GM23338 (cell line): Measurements from ENCODE around the gene MUC5B. TPM values are rescaled to one million over a fixed set of nuclear protein-coding genes. Genes with fewer than 3 reads are reported as not detected.

ENCODE experiments used
- ATAC-seq: fragments of 200-7000 bp; cut with Tn5 transposase; 3 replicates; pipeline ENCODE4 v1.9.1; 2020
- DNase-seq: peaks from one replicate; pipeline ENCODE4 v3.0.0-alpha.2; 2015; ENCODE audit warnings: low spot score
- H2AFZ ChIP-seq: fragments of 200-600 bp; sonication (generic); 2 replicates; pipeline ENCODE4 v1.8.0; 2016; ENCODE audit warnings: antibody characterized with exemption, mild to moderate bottlenecking, moderate library complexity
- H3F3A ChIP-seq: fragments of 200-600 bp; sonication (generic); replicated peaks from 2 replicates; pipeline ENCODE4 v1.8.0; 2017; ENCODE audit warnings: antibody characterized with exemption, mixed run types, low read depth
- H3K27ac ChIP-seq: fragments of 200-600 bp; sonication (generic); 2 replicates; pipeline ENCODE4 v1.6.1; 2016; ENCODE audit warnings: low read depth
- H3K27me3 ChIP-seq: fragments of 200-600 bp; sonication (generic); 2 replicates; pipeline ENCODE4 v1.8.0; 2016; ENCODE audit warnings: mild to moderate bottlenecking, mixed run types, moderate library complexity; ENCODE audit not compliant: insufficient read depth
- H3K36me3 ChIP-seq: fragments of 200-600 bp; sonication (generic); 2 replicates; pipeline ENCODE4 v1.8.0; 2016; ENCODE audit warnings: mild to moderate bottlenecking; ENCODE audit not compliant: insufficient read depth
- H3K4me1 ChIP-seq: fragments of 200-600 bp; sonication (generic); 2 replicates; pipeline ENCODE4 v1.8.0; 2016; ENCODE audit warnings: mild to moderate bottlenecking, moderate library complexity; ENCODE audit not compliant: insufficient read depth
- H3K4me2 ChIP-seq: fragments of 200-600 bp; sonication (generic); 2 replicates; pipeline ENCODE4 v1.7.1; 2017; ENCODE audit warnings: mixed run types
- H3K4me3 ChIP-seq: fragments of 200-600 bp; sonication (generic); 2 replicates; pipeline ENCODE4 v1.6.1; 2016; ENCODE audit warnings: mixed run types
- H3K79me2 ChIP-seq: fragments of 200-600 bp; sonication (generic); replicated peaks from 2 replicates; pipeline ENCODE4 v1.8.0; 2017; ENCODE audit warnings: mild to moderate bottlenecking; ENCODE audit not compliant: insufficient read depth
- H3K9me2 ChIP-seq: fragments of 200-600 bp; sonication (generic); 2 replicates; pipeline ENCODE4 v1.8.0; 2017; ENCODE audit not compliant: insufficient read depth
- H4K20me1 ChIP-seq: fragments of 200-600 bp; sonication (generic); replicated peaks from 2 replicates; pipeline ENCODE4 v1.8.0; 2017; ENCODE audit warnings: mild to moderate bottlenecking; ENCODE audit not compliant: insufficient read depth
- H3K27ac Mint-ChIP-seq: 2 replicates; pipeline ENCODE4 v1.8.0; 2020; ENCODE audit warnings: inconsistent platforms, mild to moderate bottlenecking, moderate library complexity, mixed read lengths
- H3K27me3 Mint-ChIP-seq: 3 replicates; pipeline ENCODE4 v1.8.0; 2022; ENCODE audit warnings: low read depth, mild to moderate bottlenecking, moderate library complexity, mixed read lengths, inconsistent platforms; ENCODE audit not compliant: insufficient read depth, poor library complexity
- H3K36me3 Mint-ChIP-seq: 3 replicates; pipeline ENCODE4 v1.8.0; 2021; ENCODE audit warnings: low read depth, mild to moderate bottlenecking, inconsistent platforms, moderate library complexity, mixed read lengths
- H3K4me1 Mint-ChIP-seq: 3 replicates; pipeline ENCODE4 v1.8.0; 2020; ENCODE audit warnings: mild to moderate bottlenecking, inconsistent platforms, mixed read lengths
- H3K4me3 Mint-ChIP-seq: 3 replicates; pipeline ENCODE4 v1.8.0; 2021; ENCODE audit warnings: moderate library complexity, mild to moderate bottlenecking, inconsistent platforms, mixed read lengths
- H3K9me3 Mint-ChIP-seq: 3 replicates; pipeline ENCODE4 v1.8.0; 2020; ENCODE audit warnings: moderate library complexity, mild to moderate bottlenecking, inconsistent platforms, mixed read lengths
- CREB1 ChIP-seq: fragments of 250-450 bp; sonication (Bioruptor Pico); IDR thresholded peaks from 2 replicates; pipeline ENCODE4 v1.5.0; 2020; ENCODE audit warnings: low read depth, mild to moderate bottlenecking, moderate library complexity
- ETS1 ChIP-seq: IDR thresholded peaks from 2 replicates; pipeline ENCODE4 v1.6.1; 2016; ENCODE audit warnings: antibody characterized with exemption
- EZH2phosphoT487 ChIP-seq: fragments of 200-600 bp; sonication (generic); IDR thresholded peaks from one replicate; pipeline ENCODE4 v1.8.1; 2018; ENCODE audit warnings: antibody characterized with exemption; ENCODE audit not compliant: unreplicated experiment
- JUNB ChIP-seq: IDR thresholded peaks from one replicate; pipeline ENCODE4 v1.6.1; 2016; ENCODE audit warnings: antibody characterized with exemption; ENCODE audit not compliant: unreplicated experiment
- POLR2AphosphoS5 ChIP-seq: IDR thresholded peaks from 2 replicates; pipeline ENCODE4 v1.6.1; 2016; ENCODE audit warnings: antibody characterized with exemption, low read depth
- REST ChIP-seq: IDR thresholded peaks from one replicate; pipeline ENCODE4 v1.6.1; 2018; ENCODE audit warnings: antibody characterized with exemption; ENCODE audit not compliant: unreplicated experiment
- STAT1 ChIP-seq: IDR thresholded peaks from one replicate; pipeline ENCODE4 v1.6.1; 2016; ENCODE audit warnings: antibody characterized with exemption; ENCODE audit not compliant: unreplicated experiment
- polyA plus RNA-seq: library from polyadenylated mRNA; unstranded; fragments of >200 nt; fragmentation: Nextera tagmentation; extraction: Ambion mirVana; gene quantifications from 2 replicates; pipeline ENCODE4 v1.2.1, GENCODE V29; 2016
- total RNA-seq: library from RNA; depleted of rRNA; stranded (reverse); fragments of >200 nt; shearing (Covaris generic); gene quantifications from 2 replicates; pipeline ENCODE4 v1.2.3, GENCODE V29; 2014
- TF ChIP-seq, protein P1 (sequence below): fragments of 250-450 bp; sonication (Bioruptor Pico); IDR thresholded peaks from 2 replicates; pipeline ENCODE4 v1.5.0; 2020; ENCODE audit warnings: mild to moderate bottlenecking, moderate library complexity

Gene MUC5B
- total and polyA plus RNA-seq, 2 experiments from 2014 or later: 0.18 to 0.90 TPM

GRCh38 chr11:1195682-1196515 lies 27.0 kb upstream of the MUC5B start:
- H3K4me1 Mint-ChIP-seq: no peaks in the 10 kb centered on the region
- H3K4me2 ChIP-seq: no peak overlapping the region
- H3K36me3 ChIP-seq: no peaks in the 10 kb centered on the region
- no peak overlapping the region for H2AFZ ChIP-seq
- H3K4me3 ChIP-seq: no peak overlapping the region
- H3K27ac Mint-ChIP-seq: no peak overlapping the region
- H3K79me2 ChIP-seq: no peaks in the 10 kb centered on the region
- H3K4me1 ChIP-seq: no peaks in the 10 kb centered on the region
- no peaks in the 10 kb centered on the region; the same call in 1 of the 3 replicates for H3K9me3 Mint-ChIP-seq
- no peaks in the 10 kb centered on the region for H3F3A ChIP-seq
- no peaks in the 10 kb centered on the region for H3K27me3 ChIP-seq
- H3K36me3 Mint-ChIP-seq: no peaks in the 10 kb centered on the region
- no peaks in the 10 kb centered on the region for H3K9me2 ChIP-seq
- peaks cover 6% of the 10 kb centered on the region for H3K27me3 Mint-ChIP-seq
- no peak overlapping the region for H3K4me3 Mint-ChIP-seq
- no peaks in the 10 kb centered on the region for H4K20me1 ChIP-seq
- no peak overlapping the region for H3K27ac ChIP-seq
- TF ChIP-seq REST (no peak), ETS1 (no peak), STAT1 (no peak), CREB1 (CRISPR knock-in tag) (no peak), JUNB (no peak), POLR2AphosphoS5 (no peak), EZH2phosphoT487 (no peak)
- TF ChIP-seq, protein P1, sequence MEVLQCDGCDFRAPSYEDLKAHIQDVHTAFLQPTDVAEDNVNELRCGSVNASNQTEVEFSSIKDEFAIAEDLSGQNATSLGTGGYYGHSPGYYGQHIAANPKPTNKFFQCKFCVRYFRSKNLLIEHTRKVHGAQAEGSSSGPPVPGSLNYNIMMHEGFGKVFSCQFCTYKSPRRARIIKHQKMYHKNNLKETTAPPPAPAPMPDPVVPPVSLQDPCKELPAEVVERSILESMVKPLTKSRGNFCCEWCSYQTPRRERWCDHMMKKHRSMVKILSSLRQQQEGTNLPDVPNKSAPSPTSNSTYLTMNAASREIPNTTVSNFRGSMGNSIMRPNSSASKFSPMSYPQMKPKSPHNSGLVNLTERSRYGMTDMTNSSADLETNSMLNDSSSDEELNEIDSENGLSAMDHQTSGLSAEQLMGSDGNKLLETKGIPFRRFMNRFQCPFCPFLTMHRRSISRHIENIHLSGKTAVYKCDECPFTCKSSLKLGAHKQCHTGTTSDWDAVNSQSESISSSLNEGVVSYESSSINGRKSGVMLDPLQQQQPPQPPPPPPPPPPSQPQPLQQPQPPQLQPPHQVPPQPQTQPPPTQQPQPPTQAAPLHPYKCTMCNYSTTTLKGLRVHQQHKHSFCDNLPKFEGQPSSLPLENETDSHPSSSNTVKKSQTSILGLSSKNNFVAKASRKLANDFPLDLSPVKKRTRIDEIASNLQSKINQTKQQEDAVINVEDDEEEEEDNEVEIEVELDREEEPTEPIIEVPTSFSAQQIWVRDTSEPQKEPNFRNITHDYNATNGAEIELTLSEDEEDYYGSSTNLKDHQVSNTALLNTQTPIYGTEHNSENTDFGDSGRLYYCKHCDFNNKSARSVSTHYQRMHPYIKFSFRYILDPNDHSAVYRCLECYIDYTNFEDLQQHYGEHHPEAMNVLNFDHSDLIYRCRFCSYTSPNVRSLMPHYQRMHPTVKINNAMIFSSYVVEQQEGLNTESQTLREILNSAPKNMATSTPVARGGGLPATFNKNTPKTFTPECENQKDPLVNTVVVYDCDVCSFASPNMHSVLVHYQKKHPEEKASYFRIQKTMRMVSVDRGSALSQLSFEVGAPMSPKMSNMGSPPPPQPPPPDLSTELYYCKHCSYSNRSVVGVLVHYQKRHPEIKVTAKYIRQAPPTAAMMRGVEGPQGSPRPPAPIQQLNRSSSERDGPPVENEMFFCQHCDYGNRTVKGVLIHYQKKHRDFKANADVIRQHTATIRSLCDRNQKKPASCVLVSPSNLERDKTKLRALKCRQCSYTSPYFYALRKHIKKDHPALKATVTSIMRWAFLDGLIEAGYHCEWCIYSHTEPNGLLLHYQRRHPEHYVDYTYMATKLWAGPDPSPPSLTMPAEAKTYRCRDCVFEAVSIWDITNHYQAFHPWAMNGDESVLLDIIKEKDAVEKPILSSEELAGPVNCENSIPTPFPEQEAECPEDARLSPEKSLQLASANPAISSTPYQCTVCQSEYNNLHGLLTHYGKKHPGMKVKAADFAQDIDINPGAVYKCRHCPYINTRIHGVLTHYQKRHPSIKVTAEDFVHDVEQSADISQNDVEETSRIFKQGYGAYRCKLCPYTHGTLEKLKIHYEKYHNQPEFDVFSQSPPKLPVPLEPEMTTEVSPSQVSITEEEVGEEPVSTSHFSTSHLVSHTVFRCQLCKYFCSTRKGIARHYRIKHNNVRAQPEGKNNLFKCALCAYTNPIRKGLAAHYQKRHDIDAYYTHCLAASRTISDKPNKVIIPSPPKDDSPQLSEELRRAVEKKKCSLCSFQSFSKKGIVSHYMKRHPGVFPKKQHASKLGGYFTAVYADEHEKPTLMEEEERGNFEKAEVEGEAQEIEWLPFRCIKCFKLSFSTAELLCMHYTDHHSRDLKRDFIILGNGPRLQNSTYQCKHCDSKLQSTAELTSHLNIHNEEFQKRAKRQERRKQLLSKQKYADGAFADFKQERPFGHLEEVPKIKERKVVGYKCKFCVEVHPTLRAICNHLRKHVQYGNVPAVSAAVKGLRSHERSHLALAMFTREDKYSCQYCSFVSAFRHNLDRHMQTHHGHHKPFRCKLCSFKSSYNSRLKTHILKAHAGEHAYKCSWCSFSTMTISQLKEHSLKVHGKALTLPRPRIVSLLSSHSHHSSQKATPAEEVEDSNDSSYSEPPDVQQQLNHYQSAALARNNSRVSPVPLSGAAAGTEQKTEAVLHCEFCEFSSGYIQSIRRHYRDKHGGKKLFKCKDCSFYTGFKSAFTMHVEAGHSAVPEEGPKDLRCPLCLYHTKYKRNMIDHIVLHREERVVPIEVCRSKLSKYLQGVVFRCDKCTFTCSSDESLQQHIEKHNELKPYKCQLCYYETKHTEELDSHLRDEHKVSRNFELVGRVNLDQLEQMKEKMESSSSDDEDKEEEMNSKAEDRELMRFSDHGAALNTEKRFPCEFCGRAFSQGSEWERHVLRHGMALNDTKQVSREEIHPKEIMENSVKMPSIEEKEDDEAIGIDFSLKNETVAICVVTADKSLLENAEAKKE (CRISPR knock-in tag): no peak
- ATAC-seq (no peak), DNase-seq (no peak)
